Stimulated activated effector memory CD8-positive, alpha-beta T cell treated with anti-CD3 and anti-CD28 coated beads, Interleukin-12 subunit alpha, Interleukin-12 subunit beta, amount 100 ng/mL, for 72 hours (primary cell): Measurements from ENCODE around the gene PIM3.
A peak's percentile ranks its signal among the peaks of the same experiment; 100 is the strongest.
"Not testable (repeated sequence)": the region's sequence is repeated elsewhere in the genome, so short reads cannot be mapped to it uniquely, and the experiment has no call there.

Source experiments
- ATAC-seq: fragments of 150-1000 bp; cut with Tn5 transposase; 2 replicates; pipeline ENCODE4 v1.10.0; 2021
- DNase-seq, 2 donors: peaks; one replicate each; pipeline ENCODE4 v3.0.0; 2021 to 2022; ENCODE audit warnings: low spot score in 2 of 2
- H3K27ac Mint-ChIP-seq: one replicate; pipeline ENCODE4 v1.8.0; 2022; ENCODE audit warnings: mild to moderate bottlenecking, mixed read lengths
- H3K36me3 Mint-ChIP-seq: one replicate; pipeline ENCODE4 v1.8.0; 2022; ENCODE audit warnings: mild to moderate bottlenecking, mixed read lengths
- H3K4me1 Mint-ChIP-seq: one replicate; pipeline ENCODE4 v1.8.0; 2022; ENCODE audit warnings: mixed read lengths
- H3K4me3 Mint-ChIP-seq: one replicate; pipeline ENCODE4 v1.8.0; 2022; ENCODE audit warnings: mild to moderate bottlenecking, mixed read lengths
- H3K9me3 Mint-ChIP-seq: one replicate; pipeline ENCODE4 v1.8.0; 2022; ENCODE audit warnings: mixed read lengths

The PIM3 gene

DNA sequence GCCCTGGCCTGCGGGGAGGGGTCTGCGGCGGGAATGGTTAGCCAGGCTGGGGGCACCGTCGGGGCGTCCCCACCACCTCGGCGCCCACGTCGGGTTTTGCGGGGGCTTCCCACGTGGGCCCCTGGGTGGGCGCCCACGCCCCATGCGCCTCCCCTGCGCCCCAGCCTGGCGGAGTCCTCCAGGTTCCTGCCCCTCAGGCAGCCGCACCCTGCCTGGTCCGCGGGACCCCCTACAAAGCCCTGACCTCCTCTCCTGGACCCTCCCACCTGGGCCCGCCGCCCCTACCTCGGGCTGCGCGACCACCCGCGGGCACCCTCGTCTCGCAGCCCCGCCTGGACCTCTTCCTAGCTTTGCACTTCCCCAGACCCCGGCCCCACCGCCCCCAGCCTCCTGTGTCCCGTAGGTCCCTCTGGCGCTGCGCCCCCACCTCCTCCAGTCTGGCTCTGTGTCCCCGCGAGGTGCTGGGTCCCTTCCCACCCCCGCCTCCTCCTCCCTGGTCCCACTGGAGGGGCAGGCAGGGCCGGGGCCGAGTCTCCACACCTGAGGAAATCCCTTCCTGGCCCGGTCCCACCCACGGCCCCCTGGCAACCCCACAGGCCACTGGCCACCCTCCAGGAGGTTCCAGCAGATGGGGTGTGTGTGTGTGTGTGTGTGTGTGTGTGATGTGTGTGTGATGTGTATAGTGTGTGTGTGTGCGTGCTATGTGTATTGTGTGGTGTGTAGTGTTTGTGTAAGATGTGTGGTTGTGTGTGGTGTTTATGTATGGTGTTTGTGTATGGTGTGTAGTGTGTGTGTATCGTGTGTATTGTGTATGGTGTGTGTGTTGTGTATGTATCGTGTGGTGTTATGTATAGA, 11.8 kb downstream of the PIM3 start:
- no peak for ATAC-seq
- no peaks in the 10 kb centered on the region for H3K9me3 Mint-ChIP-seq
- DNase-seq = peak in 1 of 2 donors; percentile 5
- no peak overlapping the region for H3K27ac Mint-ChIP-seq
- H3K4me1 Mint-ChIP-seq = peaks cover 45% of the 10 kb centered on the region
- H3K4me3 Mint-ChIP-seq = no peak overlapping the region
- peaks cover 60% of the 10 kb centered on the region for H3K36me3 Mint-ChIP-seq

DNA sequence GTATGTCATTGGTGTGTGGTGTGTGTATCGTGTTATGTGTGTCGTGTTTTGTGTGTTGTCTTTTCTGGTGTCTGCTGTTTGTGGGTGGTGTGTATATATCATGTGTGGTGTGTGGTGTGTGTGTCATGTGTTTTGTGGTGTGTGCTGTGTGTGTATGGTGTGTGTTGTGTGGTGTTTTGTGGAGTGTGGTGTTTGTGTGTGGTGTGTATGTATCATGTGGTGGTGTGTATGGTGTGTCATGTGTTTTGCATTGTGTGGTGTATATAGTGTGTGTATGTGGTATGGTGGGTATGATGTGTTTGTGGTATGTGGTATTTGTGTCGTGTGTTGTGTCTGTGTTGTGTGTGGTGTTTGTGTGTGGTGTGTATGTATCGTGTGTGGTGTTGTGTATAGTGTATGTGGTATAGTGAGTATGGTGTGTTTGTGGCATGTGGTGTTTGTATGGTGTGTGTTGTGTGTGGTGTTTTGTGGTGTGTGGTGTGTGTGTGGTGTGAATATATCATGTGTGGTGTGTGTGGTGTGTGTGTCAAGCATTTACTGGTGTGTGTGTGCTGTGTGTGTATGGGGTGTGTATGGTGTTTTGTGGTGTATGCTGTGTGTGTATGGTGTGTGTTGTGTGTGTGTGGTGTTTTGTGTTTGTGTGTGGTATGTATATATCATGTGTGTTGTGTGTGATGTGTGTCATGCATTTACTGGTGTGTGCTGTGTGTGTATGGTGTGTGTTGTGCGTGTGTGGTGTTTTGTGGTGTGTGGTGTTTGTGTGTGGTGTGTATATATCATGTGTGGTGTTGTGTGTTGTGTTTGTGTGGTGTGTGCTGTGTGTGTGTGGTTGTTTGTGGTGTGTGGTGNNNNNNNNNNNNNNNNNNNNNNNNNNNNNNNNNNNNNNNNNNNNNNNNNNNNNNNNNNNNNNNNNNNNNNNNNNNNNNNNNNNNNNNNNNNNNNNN, 12.7 kb downstream of the PIM3 start:
- Mint-ChIP-seq H3K9me3 (no peaks in the 10 kb centered on the region), H3K27ac (no peak overlapping the region), H3K4me3 (no peak overlapping the region), H3K36me3 (peaks cover 51% of the 10 kb centered on the region), H3K4me1 (peaks cover 36% of the 10 kb centered on the region)
- DNase-seq (no peak), ATAC-seq (no peak)

DNA sequence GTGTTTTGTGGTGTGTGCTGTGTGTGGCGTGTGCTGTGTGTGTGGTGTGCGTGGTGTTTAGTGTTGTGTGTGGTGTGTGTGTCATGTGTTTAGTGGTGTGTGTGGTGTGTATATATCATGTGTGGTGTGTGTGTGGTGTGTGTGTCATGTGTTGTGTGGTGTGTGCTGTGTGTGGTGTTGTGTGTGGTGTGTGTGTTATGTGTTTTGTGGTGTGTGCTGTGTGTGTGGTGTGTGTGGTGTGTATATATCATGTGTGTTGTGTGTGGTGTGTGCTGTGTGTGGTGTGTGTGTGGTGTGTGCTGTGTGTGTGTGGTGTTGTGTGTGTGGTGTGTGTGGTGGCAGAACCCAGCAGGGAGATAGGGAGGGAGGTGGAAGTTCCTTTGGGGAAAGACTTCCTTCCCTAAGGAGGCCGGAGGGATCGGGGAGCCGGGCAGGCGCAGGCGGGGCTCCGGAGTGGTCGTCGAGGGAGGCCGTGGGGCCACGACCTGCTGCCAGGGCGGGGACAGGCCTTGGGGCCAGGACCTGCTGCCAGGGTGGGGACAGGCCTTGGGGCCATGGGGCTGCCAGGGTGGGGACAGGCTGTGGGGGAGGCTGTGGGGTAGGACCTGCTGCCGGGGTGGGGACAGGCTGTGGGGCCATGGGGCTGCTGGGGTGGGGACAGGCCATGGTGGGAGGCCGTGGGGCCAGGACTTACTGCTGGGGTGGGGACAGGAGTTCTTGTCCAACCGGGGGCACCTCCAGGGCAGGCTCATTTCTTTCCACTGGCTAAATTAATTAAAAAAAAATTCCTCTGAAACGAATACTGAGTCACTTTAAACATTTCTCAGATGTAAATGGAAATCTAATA, 15.2 kb downstream of the PIM3 start:
- Mint-ChIP-seq H3K27ac (peak overlapping the region; percentile 92), H3K4me3 (peak overlapping the region; percentile 61), H3K4me1 (peaks cover 30% of the 10 kb centered on the region), H3K9me3 (peaks cover 8% of the 10 kb centered on the region), H3K36me3 (peaks cover 30% of the 10 kb centered on the region)
- DNase-seq = peak in 1 of 2 donors; percentile 52
- ATAC-seq = peak; percentile 76

DNA sequence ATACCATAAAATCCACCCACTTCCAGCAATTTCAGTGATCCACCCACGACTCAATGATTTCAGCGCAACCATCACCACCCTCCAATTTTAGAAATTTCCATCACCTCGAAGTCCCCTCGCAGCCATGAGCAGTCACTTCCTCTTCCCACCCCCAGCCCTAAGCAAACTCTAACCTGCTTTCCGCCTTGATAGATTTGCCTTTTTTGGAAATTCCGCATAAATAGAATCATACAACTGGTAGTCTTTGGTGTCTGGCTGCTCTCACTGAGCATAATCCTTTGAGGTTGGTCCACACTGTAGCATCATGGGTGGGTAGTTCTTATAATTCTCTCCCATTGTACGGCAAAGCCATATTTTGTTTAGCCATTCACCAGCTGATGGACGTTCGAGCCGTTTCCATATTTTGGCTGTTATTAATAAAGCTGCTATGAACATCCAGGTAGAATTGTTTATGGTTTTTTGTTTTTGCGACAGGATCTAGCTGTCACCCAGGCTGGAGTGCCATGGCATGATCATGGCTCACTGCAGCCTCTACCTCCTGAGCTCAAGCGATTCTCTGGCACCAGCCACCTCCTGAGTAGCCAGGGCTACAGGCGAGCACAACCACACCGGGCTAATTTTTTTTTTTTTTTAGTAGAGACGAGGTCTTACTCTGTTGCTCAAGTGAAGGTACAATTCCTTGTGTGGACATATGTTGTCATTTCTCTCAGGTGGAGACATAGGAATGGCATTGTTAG, 16.0 kb downstream of the PIM3 start:
- ATAC-seq (peak; percentile 72), DNase-seq (peak in 1 of 2 donors; percentile 22)
- Mint-ChIP-seq H3K9me3 (peaks cover 8% of the 10 kb centered on the region), H3K4me1 (peaks cover 27% of the 10 kb centered on the region), H3K4me3 (peak overlapping the region; percentile 61), H3K36me3 (peaks cover 29% of the 10 kb centered on the region), H3K27ac (peak overlapping the region; percentile 92)

DNA sequence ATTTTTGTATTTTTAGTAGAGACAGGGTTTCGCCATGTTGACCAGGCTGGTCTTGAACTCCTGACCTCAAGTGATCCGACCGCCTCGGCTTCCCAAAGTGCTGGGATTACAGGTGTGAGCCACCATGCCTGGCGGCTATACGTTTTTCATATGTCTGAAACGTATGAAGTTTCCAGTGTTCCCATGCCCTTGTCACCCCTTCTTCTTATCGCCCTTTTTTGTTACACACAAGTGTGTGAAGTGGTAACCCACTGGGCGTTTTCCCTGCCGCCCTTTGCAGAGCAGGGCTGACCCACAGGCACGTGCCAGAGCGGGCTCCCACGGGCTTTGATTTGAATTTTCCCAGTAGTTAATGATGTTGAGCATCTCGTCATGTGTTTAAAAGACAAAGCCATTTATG, 17.0 kb downstream of the PIM3 start:
- Mint-ChIP-seq H3K4me3 (no peak overlapping the region), H3K36me3 (peaks cover 34% of the 10 kb centered on the region), H3K4me1 (peaks cover 27% of the 10 kb centered on the region), H3K27ac (no peak overlapping the region), H3K9me3 (peaks cover 8% of the 10 kb centered on the region)
- DNase-seq = no peak
- no peak for ATAC-seq

DNA sequence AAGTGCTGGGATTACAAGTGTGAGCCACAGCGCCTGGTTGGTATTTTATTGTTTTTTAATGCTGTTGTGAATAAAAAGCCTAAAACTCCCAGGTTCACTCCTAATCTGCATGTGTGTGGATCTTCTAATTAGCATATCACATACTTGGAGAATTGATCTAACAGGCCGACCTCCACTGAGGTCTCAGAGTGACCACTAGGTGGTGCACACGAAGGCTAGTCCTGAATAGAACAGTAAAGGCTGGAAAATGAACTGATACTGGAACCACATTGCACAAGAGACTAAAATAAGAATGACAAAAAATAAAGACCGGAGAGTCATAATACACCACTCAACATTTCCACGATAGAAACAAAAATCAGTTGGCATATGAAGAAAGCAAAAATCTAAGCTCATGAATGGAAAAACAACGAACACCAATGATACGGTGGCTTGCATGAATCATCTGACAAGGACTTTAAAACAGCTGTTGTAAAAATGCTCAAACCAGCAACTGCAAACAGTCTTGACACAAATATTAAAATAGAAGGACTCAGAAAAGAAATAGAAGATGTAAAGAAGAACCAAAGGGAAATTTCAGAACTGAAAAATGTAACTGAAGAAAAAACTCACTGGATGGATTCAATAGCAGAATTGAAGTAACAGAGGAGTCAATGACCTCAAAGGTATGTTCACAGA, 19.2 kb downstream of the PIM3 start:
- DNase-seq = no peak
- H3K36me3 Mint-ChIP-seq = peaks cover 36% of the 10 kb centered on the region
- H3K9me3 Mint-ChIP-seq = peaks cover 8% of the 10 kb centered on the region
- H3K4me3 Mint-ChIP-seq = no peak overlapping the region
- H3K4me1 Mint-ChIP-seq = peaks cover 33% of the 10 kb centered on the region
- H3K27ac Mint-ChIP-seq = peak overlapping the region; percentile 54
- ATAC-seq = peak; percentile 29

DNA sequence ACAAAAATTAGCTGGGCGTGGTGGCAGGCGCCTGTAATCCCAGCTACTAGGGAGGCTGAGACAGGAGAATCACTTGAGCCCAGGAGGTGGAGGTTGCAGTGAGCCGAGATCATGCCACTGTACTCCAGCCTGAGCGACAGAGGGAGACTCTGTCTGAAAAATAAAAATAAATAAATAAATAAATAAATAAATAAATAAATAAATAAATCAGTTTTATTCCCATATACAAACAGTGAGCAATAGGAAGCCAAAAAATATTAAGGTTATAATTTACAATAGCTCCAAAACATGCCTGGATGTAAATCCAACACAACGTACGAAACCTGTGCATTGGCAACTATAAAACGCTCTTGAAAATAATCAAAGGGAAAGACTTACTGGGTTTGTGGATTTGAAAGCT, 21.2 kb downstream of the PIM3 start:
- Mint-ChIP-seq H3K4me1 (peaks cover 18% of the 10 kb centered on the region), H3K9me3 (peaks cover 18% of the 10 kb centered on the region), H3K36me3 (peaks cover 17% of the 10 kb centered on the region)
- H3K27ac Mint-ChIP-seq, ATAC-seq, DNase-seq, H3K4me3 Mint-ChIP-seq: not testable (repeated sequence)

DNA sequence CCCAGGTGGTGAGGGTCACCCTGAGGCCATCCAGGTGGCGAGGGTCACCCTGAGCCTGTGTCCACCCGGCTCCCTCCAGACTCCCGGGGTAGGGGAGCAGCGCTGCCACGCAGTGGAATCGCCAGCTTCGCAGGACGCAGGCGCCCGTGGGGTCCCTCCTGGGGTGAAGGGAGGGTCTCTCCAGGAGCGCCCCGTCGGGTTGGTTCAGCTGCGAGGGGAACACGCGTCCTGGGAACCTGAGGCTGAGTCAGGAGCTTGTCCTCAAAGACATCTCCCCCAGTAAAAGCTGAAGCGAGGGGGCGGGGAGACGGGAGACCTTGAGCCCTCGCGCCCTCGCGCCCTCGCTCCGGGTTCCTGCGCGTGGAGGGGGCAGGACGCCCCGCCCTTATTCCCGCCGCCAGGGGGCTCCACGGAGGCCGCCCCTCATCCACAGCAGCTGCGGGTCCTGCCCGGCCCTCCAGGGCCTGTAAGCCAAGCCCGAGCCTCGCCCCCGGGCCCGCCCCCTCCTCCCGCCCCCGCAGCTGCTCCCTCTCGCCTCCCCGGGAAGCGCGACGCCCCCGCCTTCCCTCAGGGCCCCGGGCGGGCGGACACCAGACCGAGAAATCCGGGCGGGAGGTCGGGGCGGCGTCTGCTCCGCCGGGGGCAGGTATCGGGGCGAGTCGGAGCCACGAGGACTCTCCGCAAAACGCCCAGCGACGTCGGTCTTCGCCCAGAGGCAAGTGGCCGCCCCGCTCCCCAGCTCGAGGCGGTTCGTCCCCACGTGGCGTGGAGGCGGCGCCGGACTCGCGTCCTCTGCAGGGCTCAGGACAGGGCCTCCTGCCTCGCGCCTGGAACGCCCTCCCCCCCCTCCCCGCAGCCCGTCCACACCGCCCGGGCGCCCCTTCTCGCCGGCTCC, 22.8 kb downstream of the PIM3 start:
- H3K27ac Mint-ChIP-seq = no peak overlapping the region
- peaks cover 18% of the 10 kb centered on the region for H3K9me3 Mint-ChIP-seq
- peaks cover 17% of the 10 kb centered on the region for H3K36me3 Mint-ChIP-seq
- H3K4me1 Mint-ChIP-seq = peaks cover 17% of the 10 kb centered on the region
- ATAC-seq (peak; percentile 60), DNase-seq (peak in 1 of 2 donors; percentile 5)
- peak overlapping the region; percentile 45 for H3K4me3 Mint-ChIP-seq

DNA sequence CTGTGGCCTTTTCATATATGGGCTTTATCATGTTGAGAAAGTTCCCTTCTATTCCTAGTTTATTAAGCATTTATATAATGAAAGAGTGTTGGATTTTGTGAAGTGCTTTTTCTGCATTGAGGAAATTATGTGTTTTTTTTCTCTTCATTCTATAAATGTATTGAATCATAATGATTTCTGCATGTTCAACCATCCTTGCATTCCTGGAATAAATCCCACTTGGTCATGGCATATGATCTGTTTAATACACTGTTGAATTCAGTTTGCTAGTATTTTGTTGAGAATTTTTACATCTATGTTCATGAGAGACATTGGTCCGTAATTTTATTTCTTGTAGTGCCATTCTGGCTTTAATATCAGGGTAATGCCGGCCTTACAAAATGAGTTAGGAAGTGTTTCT, 25.8 kb downstream of the PIM3 start:
- no peak overlapping the region for H3K27ac Mint-ChIP-seq
- no peak for ATAC-seq
- H3K36me3 Mint-ChIP-seq = peaks cover 10% of the 10 kb centered on the region
- H3K9me3 Mint-ChIP-seq = peaks cover 15% of the 10 kb centered on the region
- peaks cover 11% of the 10 kb centered on the region for H3K4me1 Mint-ChIP-seq
- no peak for DNase-seq
- no peak overlapping the region for H3K4me3 Mint-ChIP-seq

DNA sequence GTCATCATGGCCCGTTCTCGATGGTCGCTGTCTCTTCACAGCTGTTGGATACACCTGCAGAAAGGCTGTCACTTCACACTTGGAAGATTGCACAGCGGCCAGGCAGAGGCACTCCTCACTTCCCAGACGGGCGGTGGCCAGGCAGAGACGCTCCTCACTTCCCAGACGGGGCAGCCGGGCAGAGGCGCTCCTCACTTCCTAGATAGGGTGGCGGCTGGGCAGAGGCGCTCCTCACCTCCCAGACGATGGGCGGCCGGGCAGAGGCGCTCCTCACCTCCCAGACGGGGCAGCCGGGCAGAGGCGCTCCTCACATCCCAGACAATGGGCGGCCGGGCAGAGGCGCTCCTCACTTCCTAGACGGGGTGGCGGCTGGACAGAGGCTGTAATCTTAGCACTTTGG, 29.3 kb downstream of the PIM3 start:
- Mint-ChIP-seq H3K4me1 (peaks cover 15% of the 10 kb centered on the region), H3K9me3 (peaks cover 15% of the 10 kb centered on the region)
- not testable (repeated sequence) for H3K4me3 Mint-ChIP-seq, H3K36me3 Mint-ChIP-seq, DNase-seq, ATAC-seq, H3K27ac Mint-ChIP-seq

DNA sequence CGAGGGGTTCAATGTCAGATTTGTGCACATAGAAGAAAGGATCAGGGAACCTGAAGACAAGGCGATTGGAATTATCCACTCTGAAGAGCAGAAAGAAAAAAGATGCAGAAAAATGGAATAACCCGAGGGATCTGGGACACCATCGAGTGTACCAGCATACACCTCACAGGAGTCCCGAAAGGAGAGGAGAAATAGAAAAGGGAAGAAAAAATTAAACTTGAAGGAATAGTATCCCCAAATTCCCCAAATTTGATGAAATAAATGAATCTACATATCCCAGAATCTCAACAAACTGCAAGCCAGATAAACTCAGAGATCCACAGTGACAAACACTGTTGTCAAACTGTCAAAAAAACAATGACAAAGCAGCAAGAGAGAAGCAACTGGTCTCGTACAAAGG, 30.6 kb downstream of the PIM3 start:
- no peak overlapping the region for H3K4me3 Mint-ChIP-seq
- peaks cover 15% of the 10 kb centered on the region for H3K4me1 Mint-ChIP-seq
- peaks cover 6% of the 10 kb centered on the region for H3K9me3 Mint-ChIP-seq
- ATAC-seq (no peak), DNase-seq (no peak)
- H3K36me3 Mint-ChIP-seq = no peaks in the 10 kb centered on the region
- no peak overlapping the region for H3K27ac Mint-ChIP-seq

DNA sequence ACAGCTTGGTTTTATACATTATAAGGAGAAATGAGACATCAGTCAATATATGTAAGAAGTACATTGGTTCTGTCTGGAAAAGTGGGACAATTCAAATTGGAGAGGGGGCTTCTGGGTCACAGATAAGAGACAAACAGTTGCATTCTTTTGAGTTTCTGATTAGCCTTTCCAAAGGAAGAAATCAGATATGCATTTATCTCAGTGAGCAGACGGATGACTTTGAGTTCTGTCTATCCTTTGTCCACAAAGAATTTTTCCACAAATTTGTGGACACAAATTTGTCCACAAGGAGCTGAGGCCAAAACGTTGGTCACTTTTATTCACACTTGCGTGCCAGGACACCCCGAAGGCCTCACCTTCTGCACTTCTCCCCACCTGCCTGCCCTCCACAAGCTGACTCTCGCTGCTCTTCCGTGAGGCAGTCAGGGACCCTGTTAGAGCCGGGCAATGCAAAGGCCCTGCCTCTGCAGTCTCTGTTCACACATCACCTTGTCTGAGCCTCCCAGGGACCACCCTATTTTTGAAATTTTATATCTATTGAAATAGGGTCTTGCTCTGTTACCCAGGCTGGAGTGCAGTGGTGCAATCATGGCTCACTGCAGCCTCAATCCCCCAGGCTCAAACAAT, 31.4 kb downstream of the PIM3 start:
- ATAC-seq = no peak
- H3K9me3 Mint-ChIP-seq = peaks cover 5% of the 10 kb centered on the region

More for the DNA sequence above, 31.4 kb downstream of the PIM3 start:
- Mint-ChIP-seq H3K4me1 (peaks cover 15% of the 10 kb centered on the region), H3K36me3 (no peaks in the 10 kb centered on the region), H3K27ac (no peak overlapping the region), H3K4me3 (no peak overlapping the region)
- DNase-seq = no peak
